HL-60 (cell line): ENCODE measurements around the gene STEAP3.
A peak's percentile ranks its signal among the peaks of the same experiment; 100 is the strongest.

ENCODE experiments used
- DNase-seq, 2 experiments: peaks; one replicate each; pipeline ENCODE4 v3.0.0-alpha.2; 2010 to 2020; ENCODE audit warnings: low read depth in 1 of 2, low spot score in 1 of 2
- H3K27ac ChIP-seq: fragments of 250-450 bp; sonication (Bioruptor Pico); replicated peaks from 2 replicates; pipeline ENCODE4 v1.5.1; 2020; ENCODE audit warnings: mild to moderate bottlenecking, moderate library complexity
- H3K27me3 ChIP-seq: fragments of 250-450 bp; sonication (Bioruptor Pico); 2 replicates; pipeline ENCODE4 v1.5.1; 2021; ENCODE audit warnings: mild to moderate bottlenecking, moderate library complexity; ENCODE audit not compliant: insufficient read depth, poor library complexity, severe bottlenecking
- H3K4me3 ChIP-seq: replicated peaks from 2 replicates; pipeline ENCODE4 v1.5.1; 2011; ENCODE audit warnings: mild to moderate bottlenecking, control low read depth, low read length; ENCODE audit not compliant: insufficient read depth
- CTCF ChIP-seq: IDR thresholded peaks from one replicate; pipeline ENCODE4 v1.5.1; 2011; ENCODE audit warnings: low read length, control low read depth, inconsistent platforms; ENCODE audit not compliant: insufficient read depth
- GABPA ChIP-seq: IDR thresholded peaks from 2 replicates; pipeline ENCODE4 v1.6.1; 2012; ENCODE audit warnings: low read depth
- POLR2AphosphoS5 ChIP-seq: IDR thresholded peaks from 2 replicates; pipeline ENCODE4 v1.6.1; 2012; ENCODE audit warnings: low read depth
- REST ChIP-seq: IDR thresholded peaks from 2 replicates; pipeline ENCODE4 v1.6.1; 2012; ENCODE audit warnings: low read depth; ENCODE audit not compliant: insufficient replicate concordance
- SPI1 ChIP-seq: IDR thresholded peaks from 2 replicates; pipeline ENCODE4 v1.6.1; 2012; ENCODE audit warnings: low read depth, mild to moderate bottlenecking, borderline replicate concordance

Gene STEAP3

GRCh38 chr2:119283873-119284331 is 60.3 kb downstream of the STEAP3 start:
- Histone ChIP-seq H3K27ac (no peak overlapping the region), H3K4me3 (no peak overlapping the region), H3K27me3 (no peaks in the 10 kb centered on the region)
- TF ChIP-seq POLR2AphosphoS5 (no peak), SPI1 (no peak), REST (no peak), GABPA (no peak), CTCF (no peak)
- DNase-seq, result peak in 1 of 2 experiments; percentile 50

GRCh38 chr2:119286661-119287060 is 63.0 kb downstream of the STEAP3 start:
- no peak for TF ChIP-seq REST
- no peak for TF ChIP-seq GABPA
- TF ChIP-seq POLR2AphosphoS5, result no peak
- TF ChIP-seq SPI1, result no peak
- no peak for TF ChIP-seq CTCF
- H3K27ac ChIP-seq, result no peak overlapping the region
- no peak for DNase-seq
- no peaks in the 10 kb centered on the region for H3K27me3 ChIP-seq
- no peak overlapping the region for H3K4me3 ChIP-seq

GRCh38 chr2:119288576-119288975 is 64.9 kb downstream of the STEAP3 start:
- H3K4me3 ChIP-seq, result no peak overlapping the region
- H3K27me3 ChIP-seq, result no peaks in the 10 kb centered on the region
- H3K27ac ChIP-seq, result no peak overlapping the region
- no peak for DNase-seq
- TF ChIP-seq GABPA, result no peak
- no peak for TF ChIP-seq CTCF
- TF ChIP-seq POLR2AphosphoS5, result no peak
- no peak for TF ChIP-seq REST
- no peak for TF ChIP-seq SPI1
